ENCODE measurements around the gene VOPP1.

GRCh38 chr7:55569797-55570196 is 2.5 kb downstream of the VOPP1 start:
- TF ChIP-seq, protein P1, sequence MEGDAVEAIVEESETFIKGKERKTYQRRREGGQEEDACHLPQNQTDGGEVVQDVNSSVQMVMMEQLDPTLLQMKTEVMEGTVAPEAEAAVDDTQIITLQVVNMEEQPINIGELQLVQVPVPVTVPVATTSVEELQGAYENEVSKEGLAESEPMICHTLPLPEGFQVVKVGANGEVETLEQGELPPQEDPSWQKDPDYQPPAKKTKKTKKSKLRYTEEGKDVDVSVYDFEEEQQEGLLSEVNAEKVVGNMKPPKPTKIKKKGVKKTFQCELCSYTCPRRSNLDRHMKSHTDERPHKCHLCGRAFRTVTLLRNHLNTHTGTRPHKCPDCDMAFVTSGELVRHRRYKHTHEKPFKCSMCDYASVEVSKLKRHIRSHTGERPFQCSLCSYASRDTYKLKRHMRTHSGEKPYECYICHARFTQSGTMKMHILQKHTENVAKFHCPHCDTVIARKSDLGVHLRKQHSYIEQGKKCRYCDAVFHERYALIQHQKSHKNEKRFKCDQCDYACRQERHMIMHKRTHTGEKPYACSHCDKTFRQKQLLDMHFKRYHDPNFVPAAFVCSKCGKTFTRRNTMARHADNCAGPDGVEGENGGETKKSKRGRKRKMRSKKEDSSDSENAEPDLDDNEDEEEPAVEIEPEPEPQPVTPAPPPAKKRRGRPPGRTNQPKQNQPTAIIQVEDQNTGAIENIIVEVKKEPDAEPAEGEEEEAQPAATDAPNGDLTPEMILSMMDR (conservative IDR thresholded peaks at IDR 0.05; ENCODE audit: low read length) = no peak
- TF ChIP-seq EZH2phosphoT487 (IDR thresholded peaks at IDR 0.05; ENCODE audit: borderline replicate concordance) = no peak
